GM18508 (cell line): Measurements from ENCODE around the gene SHANK2.

Source experiments
- ATAC-seq: cut with Tn5 transposase; IDR thresholded peaks from one replicate; pipeline ENCODE4 v1.9.1; 2021; ENCODE audit warnings: moderate number of reproducible peaks; ENCODE audit not compliant: insufficient read depth, unreplicated experiment

SHANK2 gene

GRCh38 chr11:71252269-71252769, at the start of gene SHANK2:
SHANK2 (minus strand) TSS chr11:71252577; CDS start chr11:71147326, 105,251 bp downstream.
- no peak for ATAC-seq

DNA sequence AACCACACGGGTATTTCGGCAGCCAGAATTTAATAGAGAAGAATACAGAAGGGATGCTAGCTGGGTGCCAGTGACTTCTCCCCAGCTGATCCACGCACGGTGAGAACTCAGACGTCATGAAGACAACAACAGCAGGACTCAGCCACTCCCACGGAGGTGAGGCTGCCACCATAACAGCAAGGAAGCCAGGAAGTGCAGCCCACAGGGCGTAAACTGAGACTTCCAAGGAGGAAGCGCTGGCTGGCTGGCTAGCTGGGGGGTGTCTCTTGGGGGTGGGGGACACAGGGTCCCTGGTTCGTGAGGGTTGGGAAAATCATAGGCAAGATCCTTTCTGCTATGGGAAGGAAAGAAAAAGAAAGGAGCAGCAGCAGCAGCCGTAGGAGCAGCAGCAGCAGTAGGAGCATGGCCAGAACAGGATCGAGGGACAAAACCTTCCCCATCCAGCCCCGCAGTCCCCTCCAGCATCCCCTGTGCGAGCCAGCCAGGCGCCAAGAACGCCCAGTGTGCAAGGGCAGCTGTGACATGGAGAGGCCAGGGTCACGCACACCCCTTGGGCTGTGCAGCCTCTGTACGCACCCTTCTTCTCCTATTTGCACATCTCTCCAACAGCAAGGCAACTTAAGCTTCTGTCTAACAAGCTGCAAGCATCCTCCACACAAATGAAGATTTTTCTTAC, 49.6 kb upstream of the SHANK2 start:
- no peak for ATAC-seq

- ATAC-seq: no peak
Observed at GRCh38 chr11:71301046-71301857, 48.9 kb upstream of the SHANK2 start.

GRCh38 chr11:71300187-71300586, 47.8 kb upstream of the SHANK2 start:
- ATAC-seq: no peak

DNA sequence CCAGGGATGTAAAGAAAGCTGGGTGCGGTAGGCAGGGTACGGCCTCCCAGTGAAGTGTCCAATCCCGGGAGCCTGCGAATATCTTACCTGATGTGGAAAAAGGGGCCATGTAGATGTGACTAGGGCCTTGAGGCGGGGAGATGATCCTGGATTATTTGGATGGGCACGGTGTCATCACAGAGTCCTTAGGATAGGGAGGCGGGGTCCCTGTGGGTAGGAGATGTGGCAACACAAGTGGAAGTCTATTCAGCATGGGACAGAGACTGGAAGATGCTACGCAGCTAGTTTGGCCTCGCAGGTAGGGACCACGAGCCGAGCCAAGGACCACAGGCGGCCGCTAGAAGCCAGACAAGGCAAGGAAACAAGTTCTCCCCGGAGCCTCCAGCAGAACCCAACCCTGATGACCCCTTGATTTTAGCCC, 46.4 kb upstream of the SHANK2 start:
- no peak for ATAC-seq

- ATAC-seq: no peak
Observed at GRCh38 chr11:71298016-71298550, 45.7 kb upstream of the SHANK2 start.

DNA sequence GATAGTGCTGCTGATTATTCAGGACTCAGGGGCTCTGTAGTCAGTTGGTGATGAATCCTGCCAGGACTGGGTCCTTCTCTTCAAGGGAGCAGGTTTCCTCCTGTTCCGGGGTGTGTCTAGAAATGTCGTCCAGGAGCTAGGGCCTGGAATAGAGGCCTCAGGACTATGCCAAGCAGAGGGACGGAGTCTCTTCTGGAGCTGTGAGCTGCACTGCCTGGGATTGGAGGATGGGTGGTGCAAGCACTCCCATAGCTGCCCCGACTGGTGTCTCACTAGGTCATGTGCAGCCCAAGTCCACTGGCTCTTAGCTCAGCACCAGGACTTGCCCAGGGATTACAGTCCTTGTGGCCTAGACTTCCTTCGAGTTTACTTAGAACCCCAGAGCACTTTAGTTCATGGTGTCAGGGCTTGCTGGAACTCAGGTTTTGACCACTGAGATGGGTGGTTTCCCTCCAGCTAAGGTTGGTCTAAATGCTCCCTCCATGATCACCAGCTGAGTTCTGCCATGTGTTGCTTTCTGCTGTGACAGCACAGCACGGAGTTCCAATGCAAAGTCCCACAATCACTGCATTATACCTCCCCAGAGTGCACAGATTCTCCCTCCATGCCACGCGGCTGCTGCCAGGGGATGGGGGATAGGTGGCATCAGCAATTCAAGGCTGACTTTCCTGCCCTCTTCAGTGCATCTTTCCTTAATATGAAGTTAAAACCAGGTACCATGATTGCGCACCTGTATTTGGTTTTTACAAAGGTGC, 42.6 kb upstream of the SHANK2 start:
- ATAC-seq: no peak

- no peak for ATAC-seq
Observed at GRCh38 chr11:71293961-71294782, 41.8 kb upstream of the SHANK2 start.

- ATAC-seq: no peak
Observed at GRCh38 chr11:71286701-71287643, 34.6 kb upstream of the SHANK2 start.

DNA sequence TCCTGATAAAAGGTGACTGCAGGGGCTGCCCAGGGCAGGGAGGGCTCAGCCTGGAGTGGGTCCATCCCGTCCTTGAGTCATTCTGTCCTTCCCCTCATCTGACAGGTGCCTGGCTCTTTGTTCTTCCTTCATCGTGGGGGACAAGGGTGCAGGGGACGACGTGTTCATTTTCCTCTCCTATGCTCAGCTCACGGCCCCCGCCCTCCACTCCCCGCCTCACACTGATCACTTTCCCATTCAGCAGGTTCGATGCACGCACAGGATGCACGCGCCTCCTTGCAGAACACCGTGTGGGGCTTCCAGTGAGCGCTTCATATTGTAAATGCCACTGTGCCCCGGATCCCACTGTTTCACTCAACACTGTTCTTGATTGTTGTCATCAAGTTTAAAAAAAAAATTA, 32.7 kb upstream of the SHANK2 start:
- ATAC-seq: no peak

DNA sequence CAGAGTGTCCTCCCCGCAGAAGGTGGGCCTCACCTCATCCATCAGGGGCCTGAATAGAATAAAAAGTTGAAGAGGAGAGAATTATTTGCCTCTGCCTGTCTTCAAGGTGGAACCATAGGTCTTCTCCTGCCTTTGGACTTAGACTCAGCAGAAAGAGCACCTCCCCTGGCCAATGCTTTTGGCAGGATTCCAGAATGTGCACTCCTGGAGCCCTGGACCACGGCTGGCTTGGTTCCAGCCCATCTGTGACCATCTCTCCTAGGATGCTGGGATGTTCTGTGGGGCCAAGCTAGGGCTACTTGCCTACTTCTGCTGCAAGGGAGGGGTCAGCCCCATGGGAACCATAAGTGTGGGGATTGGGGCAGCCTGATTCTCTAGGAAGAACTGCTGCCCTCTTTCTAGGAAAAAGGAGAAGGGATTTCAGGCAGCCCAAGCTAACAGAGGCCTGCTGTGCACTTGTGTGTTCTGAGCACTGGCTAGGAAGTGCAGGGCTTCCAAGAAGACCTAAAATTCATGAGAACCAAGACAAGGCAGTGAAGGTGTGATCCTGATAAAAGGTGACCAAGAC, 32.2 kb upstream of the SHANK2 start:
- no peak for ATAC-seq

DNA sequence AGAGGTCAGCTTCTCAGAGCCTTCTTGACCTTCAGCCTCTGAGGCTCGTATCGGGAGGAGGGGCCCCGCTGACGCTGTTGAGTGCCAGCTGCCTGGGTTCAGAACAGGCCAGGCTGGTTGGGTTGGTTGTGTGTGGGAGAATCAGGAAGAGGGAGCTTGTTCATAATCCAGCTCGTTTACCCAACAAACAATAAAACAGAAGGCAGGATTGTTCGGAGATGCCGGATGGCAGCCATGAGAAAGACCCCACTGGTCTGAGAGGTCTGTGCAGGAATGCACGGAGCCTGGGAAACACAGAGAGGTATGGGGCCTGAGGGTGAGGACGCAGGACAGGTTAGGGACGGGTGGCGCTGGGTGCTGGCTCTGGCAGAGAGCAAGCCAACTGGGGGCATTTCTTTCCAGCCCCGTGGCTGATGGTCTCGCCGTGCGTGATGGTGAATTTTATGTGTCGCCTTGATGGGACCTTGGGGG, 31.6 kb upstream of the SHANK2 start:
- ATAC-seq: no peak

DNA sequence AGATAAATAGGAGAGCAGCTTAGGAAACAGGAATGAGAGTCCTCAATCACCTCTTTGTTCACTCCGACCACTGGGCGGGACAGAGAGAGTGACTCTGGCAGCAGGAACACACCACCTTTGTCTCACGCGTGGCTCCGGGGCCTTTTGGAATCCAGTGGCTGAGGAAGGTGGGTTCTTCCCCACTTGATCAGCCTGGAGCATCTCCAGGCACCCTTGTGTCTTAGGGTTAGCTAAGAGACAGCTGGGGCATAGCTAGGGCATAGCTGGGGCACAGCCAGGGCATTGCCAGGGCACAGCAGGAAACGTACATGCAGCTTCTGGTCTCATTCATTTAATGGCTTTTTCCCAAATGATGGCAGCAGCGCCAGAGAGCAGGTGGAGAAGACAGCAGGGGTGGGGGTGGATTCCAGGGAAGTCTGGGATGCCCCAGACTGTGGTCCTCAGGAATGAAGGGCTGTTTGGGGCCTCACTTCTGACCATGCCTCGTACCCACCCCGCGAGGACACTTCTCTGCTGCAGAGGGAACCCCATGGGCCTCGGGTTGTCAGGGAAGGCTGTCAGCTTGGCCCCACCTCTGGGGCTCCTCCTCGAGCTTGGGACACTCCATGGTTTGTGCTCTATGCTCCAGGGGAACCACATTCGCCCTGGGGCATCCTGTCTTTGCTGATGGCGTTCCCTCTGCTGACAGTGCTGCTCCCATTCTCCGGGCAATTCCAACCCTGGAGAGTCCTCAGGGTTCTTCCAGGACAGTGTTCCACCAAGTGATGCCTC, 30.4 kb upstream of the SHANK2 start:
- ATAC-seq: no peak

DNA sequence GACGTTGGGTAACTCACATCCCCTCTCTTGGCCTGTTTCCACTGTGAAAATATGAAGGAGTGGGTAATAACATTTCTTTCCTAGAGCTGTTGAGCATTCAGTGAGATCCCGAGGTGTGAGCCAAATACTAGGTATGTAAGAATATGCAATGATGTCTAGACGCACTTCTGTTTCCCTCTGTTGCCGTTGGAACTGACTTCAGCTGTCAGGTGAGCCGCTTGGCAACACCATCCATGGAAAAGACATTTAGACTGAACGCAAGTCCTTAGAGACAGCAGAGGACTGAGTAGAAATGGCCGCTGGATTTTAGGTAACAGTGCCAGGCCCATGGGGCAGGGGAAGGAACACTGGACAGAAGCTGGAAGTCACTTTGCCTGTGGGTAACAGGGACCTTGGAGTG, 29.5 kb upstream of the SHANK2 start:
- ATAC-seq: no peak

DNA sequence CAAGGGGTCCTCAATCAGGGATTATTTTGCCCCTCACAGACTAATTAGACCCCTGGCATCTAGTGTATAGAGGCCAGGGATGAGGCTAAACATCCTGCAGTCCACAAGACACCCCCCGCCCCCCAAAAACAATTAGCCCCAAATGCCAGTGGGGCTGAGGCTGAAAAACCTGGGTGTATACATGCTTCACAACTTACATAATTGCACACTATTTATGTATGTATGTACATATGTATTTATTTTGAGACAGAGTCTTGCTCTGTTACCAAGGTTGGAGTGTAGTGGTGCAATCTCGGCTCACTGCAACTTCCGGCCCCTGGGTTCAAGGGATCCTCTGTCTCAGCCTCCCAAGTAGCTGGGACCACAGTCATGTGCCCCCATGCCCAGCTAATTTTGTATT, 28.8 kb upstream of the SHANK2 start:
- no peak for ATAC-seq

- no peak for ATAC-seq
Observed at GRCh38 chr11:71279916-71280645, 27.7 kb upstream of the SHANK2 start.

GRCh38 chr11:71272161-71272560, 19.8 kb upstream of the SHANK2 start:
- no peak for ATAC-seq
